IMR-90 (cell line): ENCODE results near the gene MCF2L. TPM values are rescaled to one million over a fixed set of nuclear protein-coding genes. Genes with fewer than 3 reads are reported as not detected.

Experiments
- ATAC-seq: fragments of 200-7000 bp; cut with Tn5 transposase; 2 replicates; pipeline ENCODE4 v1.9.1; 2020; ENCODE audit warnings: low read depth, mild to moderate bottlenecking, moderate library complexity
- BruUV-seq: library from RNA; stranded (reverse); fragments of 400-500 nt; replicated peaks from 2 replicates; lab custom pipeline; 2021; lab: Mats Ljungman, UMichigan
- CTCF ChIA-PET: fragments of 300-600 bp; formaldehyde crosslinking; extraction: SDS; loops from one replicate; lab custom pipeline; 2021; ENCODE audit warnings: antibody characterized with exemption; lab: Yijun Ruan, JAX
- POLR2A ChIA-PET: fragments of 300-600 bp; sonication (Branson Sonifier 250); formaldehyde crosslinking; loops from one replicate; lab custom pipeline; 2022; ENCODE audit warnings: antibody characterized with exemption; ENCODE audit not compliant: unreplicated experiment; lab: Charles Lee
- DNase-seq: peaks from one replicate; pipeline ENCODE4 v3.0.0; 2013
- H2AFZ ChIP-seq: replicated peaks from 2 replicates; pipeline ENCODE3; 2013; ENCODE audit warnings: low read length, mild to moderate bottlenecking; ENCODE audit not compliant: poor library complexity
- H2AK5ac ChIP-seq: 2 replicates; pipeline ENCODE4 v1.6.1; 2013; ENCODE audit warnings: low read depth, low read length, inconsistent platforms
- H2AK9ac ChIP-seq: replicated peaks from 2 replicates; pipeline ENCODE3; 2013; ENCODE audit warnings: mild to moderate bottlenecking, low read depth, low read length, moderate library complexity; ENCODE audit not compliant: poor library complexity
- H2BK120ac ChIP-seq: 2 replicates; pipeline ENCODE4 v1.6.1; 2013; ENCODE audit warnings: low read depth, low read length, inconsistent platforms
- H2BK15ac ChIP-seq: 3 replicates; pipeline ENCODE4 v1.6.1; 2013; ENCODE audit warnings: low read depth, low read length, inconsistent platforms
- H2BK20ac ChIP-seq: 2 replicates; pipeline ENCODE4 v1.6.1; 2013; ENCODE audit warnings: low read depth, mild to moderate bottlenecking, inconsistent platforms, low read length, moderate library complexity
- H2BK5ac ChIP-seq: 2 replicates; pipeline ENCODE4 v1.6.1; 2013; ENCODE audit warnings: mild to moderate bottlenecking, low read depth, low read length, inconsistent platforms; ENCODE audit not compliant: poor library complexity, severe bottlenecking
- H3K14ac ChIP-seq: replicated peaks from 2 replicates; pipeline ENCODE4 v1.6.1; 2013; ENCODE audit warnings: low read depth, low read length, inconsistent platforms
- H3K18ac ChIP-seq: 2 replicates; pipeline ENCODE4 v1.6.1; 2013; ENCODE audit warnings: low read depth, low read length, control low read depth
- H3K23ac ChIP-seq: 2 replicates; pipeline ENCODE4 v1.6.1; 2013; ENCODE audit warnings: low read depth, low read length, inconsistent platforms
- H3K27ac ChIP-seq: 2 replicates; pipeline ENCODE4 v1.5.1; 2013; ENCODE audit warnings: mild to moderate bottlenecking, control low read depth, low read length; ENCODE audit not compliant: insufficient read depth
- H3K27me3 ChIP-seq: 2 replicates; pipeline ENCODE4 v1.6.1; 2013; ENCODE audit warnings: low read length; ENCODE audit not compliant: control insufficient read depth, insufficient read depth
- H3K36me3 ChIP-seq: 2 replicates; pipeline ENCODE4 v1.6.1; 2013; ENCODE audit warnings: low read length, mixed read lengths; ENCODE audit not compliant: control insufficient read depth, insufficient read depth
- H3K4ac ChIP-seq: 2 replicates; pipeline ENCODE4 v1.6.1; 2013; ENCODE audit warnings: low read depth, low read length, inconsistent platforms
- H3K4me1 ChIP-seq: 2 replicates; pipeline ENCODE4 v1.6.1; 2013; ENCODE audit warnings: low read length, mixed read lengths; ENCODE audit not compliant: control insufficient read depth, insufficient read depth
- H3K4me2 ChIP-seq: 2 replicates; pipeline ENCODE4 v1.6.1; 2013; ENCODE audit warnings: low read depth, mild to moderate bottlenecking, control low read depth, low read length, moderate library complexity
- H3K4me3 ChIP-seq: 2 replicates; pipeline ENCODE4 v1.5.1; 2013; ENCODE audit warnings: low read depth, mild to moderate bottlenecking, control low read depth, low read length, moderate library complexity; ENCODE audit not compliant: insufficient read depth
- H3K56ac ChIP-seq: 2 replicates; pipeline ENCODE4 v1.6.1; 2013; ENCODE audit warnings: low read length, inconsistent platforms; ENCODE audit not compliant: insufficient read depth; ENCODE audit errors: extremely low read depth
- H3K79me1 ChIP-seq, 2 experiments: 2 replicates each; pipeline ENCODE4 v1.6.1; 2013; ENCODE audit warnings: low read length in 2 of 2, inconsistent platforms in 1 of 2, low read depth in 1 of 2
- H3K9ac ChIP-seq: 2 replicates; pipeline ENCODE4 v1.6.1; 2013; ENCODE audit warnings: low read depth, low read length, control low read depth
- H3K9me1 ChIP-seq: 2 replicates; pipeline ENCODE4 v1.6.1; 2013; ENCODE audit warnings: low read length, inconsistent platforms; ENCODE audit not compliant: insufficient read depth
- H3K9me3 ChIP-seq: 2 replicates; pipeline ENCODE4 v1.6.1; 2013; ENCODE audit warnings: low read length; ENCODE audit not compliant: control insufficient read depth, insufficient read depth
- H4K20me1 ChIP-seq: 2 replicates; pipeline ENCODE4 v1.6.1; 2013; ENCODE audit warnings: low read length, inconsistent platforms; ENCODE audit not compliant: insufficient read depth
- H4K5ac ChIP-seq: 2 replicates; pipeline ENCODE4 v1.6.1; 2013; ENCODE audit warnings: mild to moderate bottlenecking, low read depth, low read length, control low read depth
- H4K8ac ChIP-seq, 2 experiments: 2 replicates each; pipeline ENCODE4 v1.6.1; 2013; ENCODE audit warnings: low read depth in 2 of 2, low read length in 2 of 2, control low read depth in 1 of 2, inconsistent platforms in 1 of 2
- H4K91ac ChIP-seq: 2 replicates; pipeline ENCODE4 v1.6.1; 2013; ENCODE audit warnings: low read depth, low read length, inconsistent platforms; ENCODE audit not compliant: insufficient read depth
- BHLHE40 ChIP-seq: fragments of 150-350 bp; IDR thresholded peaks from 2 replicates; pipeline ENCODE4 v1.6.1; 2016; ENCODE audit warnings: mild to moderate bottlenecking, low read depth, low read length
- CEBPB ChIP-seq: IDR thresholded peaks from 2 replicates; pipeline ENCODE4 v1.6.1; 2012; ENCODE audit warnings: low read depth, low read length, improper control_type of control experiment
- CHD1 ChIP-seq: IDR thresholded peaks from 2 replicates; pipeline ENCODE4 v1.6.1; 2012; ENCODE audit warnings: low read depth, low read length, improper control_type of control experiment
- CTCF ChIP-seq: conservative IDR thresholded peaks from 2 replicates; pipeline ENCODE4 v1.5.1; 2012; ENCODE audit warnings: mild to moderate bottlenecking, low read depth, low read length, improper control_type of control experiment
- ELK1 ChIP-seq: fragments of 150-350 bp; IDR thresholded peaks from 2 replicates; pipeline ENCODE4 v1.6.1; 2016; ENCODE audit warnings: low read depth, mild to moderate bottlenecking, low read length, moderate library complexity, borderline replicate concordance
- FOS ChIP-seq: fragments of 150-350 bp; IDR thresholded peaks from 2 replicates; pipeline ENCODE4 v1.6.1; 2016; ENCODE audit warnings: low read depth, low read length
- MAFK ChIP-seq: IDR thresholded peaks from 2 replicates; pipeline ENCODE4 v1.6.1; 2012; ENCODE audit warnings: low read depth, low read length, improper control_type of control experiment
- MAZ ChIP-seq: IDR thresholded peaks from 2 replicates; pipeline ENCODE4 v1.6.1; 2012; ENCODE audit warnings: low read depth, mild to moderate bottlenecking, low read length, improper control_type of control experiment, moderate library complexity, borderline replicate concordance
- MXI1 ChIP-seq: IDR thresholded peaks from 2 replicates; pipeline ENCODE4 v1.6.1; 2012; ENCODE audit warnings: low read depth, mild to moderate bottlenecking, low read length, moderate library complexity, borderline replicate concordance
- NFE2L2 ChIP-seq: fragments of 150-350 bp; IDR thresholded peaks from 2 replicates; pipeline ENCODE4 v1.6.1; 2016; ENCODE audit warnings: low read depth, mild to moderate bottlenecking, low read length
- POLR2A ChIP-seq: IDR thresholded peaks from 2 replicates; pipeline ENCODE4 v1.6.1; 2012; ENCODE audit warnings: mild to moderate bottlenecking, low read depth, low read length
- RAD21 ChIP-seq: IDR thresholded peaks from 2 replicates; pipeline ENCODE4 v1.6.1; 2012; ENCODE audit warnings: low read length, improper control_type of control experiment
- RCOR1 ChIP-seq: IDR thresholded peaks from 2 replicates; pipeline ENCODE4 v1.6.1; 2012; ENCODE audit warnings: mild to moderate bottlenecking, low read length, improper control_type of control experiment; ENCODE audit not compliant: insufficient replicate concordance
- RFX5 ChIP-seq: IDR thresholded peaks from 2 replicates; pipeline ENCODE4 v1.8.0; 2012; ENCODE audit warnings: low read depth, mild to moderate bottlenecking, low read length, moderate library complexity
- SMC3 ChIP-seq: fragments of 150-350 bp; IDR thresholded peaks from 2 replicates; pipeline ENCODE4 v1.6.1; 2016; ENCODE audit warnings: low read depth, mild to moderate bottlenecking, antibody characterized with exemption, low read length, moderate library complexity
- USF2 ChIP-seq: fragments of 150-350 bp; IDR thresholded peaks from 2 replicates; pipeline ENCODE4 v1.6.1; 2017; ENCODE audit warnings: mild to moderate bottlenecking, antibody characterized with exemption, low read length, low read depth
- WGBS, 2 experiments: methylation state at CpG; one replicate each; pipeline versions ENCODE4 v1.1.5 to v1.1.7; 2013; ENCODE audit warnings: missing lambda C conversion rate in 2 of 2; ENCODE audit not compliant: insufficient read length in 1 of 2; ENCODE audit errors: extremely low coverage in 2 of 2; 5-methylcytosine and 5-hydroxymethylcytosine counted together
- dilution Hi-C: fragments of 300-500 bp; cut with HindIII; formaldehyde crosslinking; loops from one replicate; pipeline ENCODE4 v1.14.3; 2018; ENCODE audit warnings: low sequenced_read_pairs; ENCODE audit not compliant: unreplicated experiment
- in situ Hi-C: fragments of 300-500 bp; cut with MboI; formaldehyde crosslinking; loops from 3 replicates; pipeline ENCODE4 v1.14.3; 2019; ENCODE audit warnings: low sequenced_read_pairs, inconsistent platforms, mixed read lengths
- intact Hi-C: fragments of 100-400 bp; cut with micrococcal nuclease; formaldehyde crosslinking; loops from 2 replicates; pipeline ENCODE4 v1.10.0; 2022
- polyA plus RNA-seq, 3 experiments: library from polyadenylated mRNA; depleted of rRNA; stranded (reverse); fragments of >200 nt; gene quantifications; 2 replicates each; pipeline ENCODE4 v1.2.3, GENCODE V29; 2012; ENCODE audit warnings: low replicate concordance in 1 of 3
- total RNA-seq: library from RNA; depleted of rRNA; stranded (reverse); fragments of >200 nt; gene quantifications from 2 replicates; pipeline ENCODE4 v1.2.3, GENCODE V29; 2012

The MCF2L gene
- total and polyA plus RNA-seq, 2 of the 4 experiments (the other 2 are of a cell fraction), result 0.18 TPM; not detected in 1

- dilution Hi-C loops (no loop called here), in situ Hi-C loops (no loop called here), intact Hi-C loops (no loop called here)
- peaks cover 79% of the 10 kb centered on the region for H3K27me3 ChIP-seq
- no peaks in the 10 kb centered on the region for H3K36me3 ChIP-seq
- H2AK9ac ChIP-seq, result no peak overlapping the region
- no peaks in the 10 kb centered on the region for H3K79me1 ChIP-seq
- H3K9me1 ChIP-seq, result no peaks in the 10 kb centered on the region
- H3K4me3 ChIP-seq, result no peak overlapping the region
- DNase-seq, result no peak
- WGBS, 2 experiments, result 82% methylated on average over 27 of the region's 31 CpGs; no CpG with 5 or more reads in 1 of the 2 experiments
- no peak overlapping the region for H3K23ac ChIP-seq
- no peak overlapping the region for H2AK5ac ChIP-seq
- no peak overlapping the region for H3K14ac ChIP-seq
- TF ChIP-seq FOS (no peak), CTCF (no peak), SMC3 (no peak), USF2 (no peak), NFE2L2 (no peak), RCOR1 (no peak), RFX5 (no peak), MXI1 (no peak), POLR2A (no peak), CEBPB (no peak), RAD21 (no peak), CHD1 (no peak), MAZ (no peak), MAFK (no peak), BHLHE40 (no peak), ELK1 (no peak)
- H4K20me1 ChIP-seq, result no peaks in the 10 kb centered on the region
- no peaks in the 10 kb centered on the region for H3K4me1 ChIP-seq
- H2BK5ac ChIP-seq, result no peak overlapping the region
- no TSS peak for BruUV-seq
- no peak overlapping the region for H3K27ac ChIP-seq
- no peak overlapping the region for H3K56ac ChIP-seq
- CTCF ChIA-PET, result interaction anchor here (1.2 kb wide), 1 partner anchor 18 kb away, joined by 3 read pairs; no protein-coding TSS in a partner anchor
- no peak overlapping the region for H3K4ac ChIP-seq
- H2BK15ac ChIP-seq, result no peak overlapping the region
- H3K4me2 ChIP-seq, result no peak overlapping the region
- H4K5ac ChIP-seq, result no peak overlapping the region
- H3K9ac ChIP-seq, result no peak overlapping the region
- POLR2A ChIA-PET, result no interaction called here
- no peak overlapping the region for H3K18ac ChIP-seq
- H2AFZ ChIP-seq, result no peak overlapping the region
- H4K8ac ChIP-seq, result no peak overlapping the region
- H2BK20ac ChIP-seq, result no peak overlapping the region
- H3K9me3 ChIP-seq, result no peaks in the 10 kb centered on the region
- H4K91ac ChIP-seq, result no peak overlapping the region
- ATAC-seq, result no peak
- H2BK120ac ChIP-seq, result no peak overlapping the region
Measured at GRCh38 chr13:113047587-113047986, 78.6 kb downstream of the MCF2L start.
